GM19351 (cell line): ENCODE results near the gene SIM1.

Source experiments
- ATAC-seq: cut with Tn5 transposase; IDR thresholded peaks from one replicate; pipeline ENCODE4 v1.9.1; 2021; ENCODE audit warnings: mild to moderate bottlenecking, moderate library complexity; ENCODE audit not compliant: unreplicated experiment

SIM1 gene

GRCh38 chr6:100456908-100457235 lies 7.8 kb downstream of the SIM1 start:
- no peak for ATAC-seq

GRCh38 chr6:100456141-100456907 lies 8.4 kb downstream of the SIM1 start:
- no peak for ATAC-seq

DNA sequence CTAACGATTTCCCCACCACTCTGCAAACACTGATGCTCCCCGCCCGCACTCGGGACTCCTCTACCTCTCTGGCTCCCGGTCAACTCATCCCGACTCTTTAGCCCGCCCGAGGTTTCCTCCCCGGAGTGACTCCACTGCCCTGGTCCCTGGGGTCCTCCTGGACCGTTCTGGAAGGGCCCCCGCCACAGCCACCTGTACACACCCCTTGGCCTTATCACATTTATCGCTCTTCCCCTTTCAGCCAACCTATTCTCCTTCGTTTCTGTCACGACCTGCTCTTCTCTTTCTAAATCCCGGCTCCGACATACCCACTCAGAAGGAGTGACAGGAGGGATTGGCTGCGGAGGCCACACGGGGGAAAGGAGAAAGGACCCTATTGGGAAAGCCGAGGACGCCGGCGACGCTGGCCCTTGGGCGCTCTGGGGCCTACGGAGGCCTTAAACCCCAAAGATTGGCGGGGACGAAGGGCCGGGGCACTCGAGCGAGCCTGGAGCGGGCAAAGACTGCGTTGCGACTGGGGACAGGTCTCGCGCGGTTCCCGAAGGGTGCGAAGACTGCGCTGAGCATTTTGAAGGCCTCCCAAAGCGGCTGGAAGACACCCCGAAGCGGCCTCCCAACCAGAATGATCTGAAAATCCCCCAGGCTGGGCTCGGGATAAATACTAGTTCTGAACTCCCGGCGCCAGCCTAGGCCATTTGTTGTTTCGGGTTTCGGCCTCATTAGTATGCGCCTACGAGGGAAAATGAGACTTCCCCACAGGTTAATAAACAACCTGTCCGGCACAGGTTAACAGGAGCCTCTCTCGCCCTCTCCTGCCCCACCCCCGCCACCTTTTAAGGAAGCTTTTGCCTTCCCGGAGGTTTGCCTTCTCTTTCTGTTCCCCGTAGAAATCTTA lies 9.2 kb downstream of the SIM1 start:
- no peak for ATAC-seq

- ATAC-seq, result no peak
Observed at GRCh38 chr6:100454551-100455229, 10.0 kb downstream of the SIM1 start.

GRCh38 chr6:100453701-100454521 lies 10.8 kb downstream of the SIM1 start:
- no peak for ATAC-seq

- no peak for ATAC-seq
Observed at GRCh38 chr6:100452998-100453397, 11.7 kb downstream of the SIM1 start.

DNA sequence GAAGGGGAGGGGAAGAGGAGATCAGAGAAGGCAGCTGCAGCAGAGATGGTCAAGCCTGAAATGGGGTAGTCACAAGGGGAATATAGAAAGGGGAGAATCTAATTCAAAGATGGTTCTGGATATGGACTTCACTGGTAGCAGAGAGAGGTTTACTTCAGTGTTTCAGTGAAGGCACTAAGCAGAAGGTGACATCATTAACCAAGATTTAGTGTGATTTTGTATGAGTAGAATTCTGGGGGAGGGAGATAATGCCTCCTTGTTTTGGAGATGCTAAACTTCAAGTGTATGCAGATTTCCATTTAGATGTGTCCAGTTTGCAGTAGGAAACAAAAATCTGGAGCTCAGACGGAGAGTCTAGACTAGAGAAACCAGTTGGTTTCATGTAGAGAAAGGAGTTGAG lies 13.1 kb downstream of the SIM1 start:
- no peak for ATAC-seq

DNA sequence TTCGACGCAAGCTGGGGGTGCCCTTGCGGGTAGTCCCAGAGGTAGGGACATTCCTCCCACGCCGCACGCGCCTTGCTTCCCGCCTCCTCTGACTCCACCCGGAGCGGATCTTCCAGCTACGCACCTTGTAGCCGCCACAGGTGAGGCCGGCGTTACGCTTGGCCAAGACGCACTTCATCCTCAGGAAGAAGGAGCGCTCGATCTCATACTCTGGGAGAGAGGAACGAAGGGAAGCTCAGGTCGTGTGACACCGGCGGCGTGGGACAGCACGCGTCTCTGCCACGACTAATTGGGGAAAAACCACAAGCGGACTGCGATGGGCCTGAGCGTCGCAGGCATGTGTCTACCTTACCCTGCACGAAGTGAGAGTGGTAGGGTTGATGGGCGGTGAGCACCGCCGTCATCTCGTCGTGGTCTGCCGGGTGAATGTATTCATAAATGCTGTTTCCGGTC lies 15.5 kb downstream of the SIM1 start:
- no peak for ATAC-seq

GRCh38 chr6:100447900-100448748 lies 16.6 kb downstream of the SIM1 start:
- no peak for ATAC-seq

GRCh38 chr6:100447081-100447899 lies 17.4 kb downstream of the SIM1 start:
- ATAC-seq, result no peak

DNA sequence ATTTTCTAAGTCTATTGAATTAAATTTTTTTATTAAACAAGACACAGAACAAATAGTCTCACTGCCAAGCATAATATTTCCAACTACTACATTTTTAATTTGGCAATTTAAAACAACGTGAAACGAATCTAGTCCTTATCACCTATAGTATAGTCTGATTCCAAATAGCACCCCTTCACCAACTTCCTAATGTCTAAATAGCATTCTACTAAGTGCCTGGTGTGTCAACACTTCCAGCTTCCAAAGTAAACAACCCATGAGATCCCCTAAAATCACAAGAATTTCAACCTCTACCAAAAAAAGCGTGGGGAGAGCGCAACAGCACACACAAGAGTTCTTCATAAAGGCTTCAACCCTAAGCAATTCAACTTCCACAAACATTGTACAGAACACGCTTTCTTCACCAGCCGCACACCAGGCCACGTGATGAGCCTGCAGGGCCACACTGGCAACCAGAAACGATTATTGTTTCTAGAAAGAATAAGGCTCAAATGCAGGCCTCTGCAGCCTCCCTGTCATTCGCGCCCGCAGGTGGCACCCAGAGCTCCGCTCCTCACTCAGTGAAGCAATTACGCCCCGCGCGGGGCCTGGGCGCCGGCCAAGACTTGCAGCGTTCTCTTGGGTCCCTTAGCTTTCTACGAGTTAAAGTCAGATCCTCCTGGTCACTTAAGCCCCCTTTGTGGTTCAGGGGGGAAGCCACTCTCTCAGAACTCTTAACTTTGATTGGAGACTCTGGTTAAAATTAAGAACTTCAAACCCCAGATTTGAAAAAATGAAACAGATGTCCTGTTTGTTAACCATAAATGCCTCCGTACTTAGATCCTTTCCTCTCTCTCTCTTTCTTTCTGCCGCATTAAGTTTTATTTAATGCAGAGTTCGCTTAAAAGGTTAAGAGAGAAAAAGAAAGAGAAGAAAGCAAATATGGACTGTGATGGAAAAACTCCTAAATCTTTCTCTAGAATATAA lies 18.3 kb downstream of the SIM1 start:
- ATAC-seq, result no peak

- ATAC-seq, result no peak
Observed at GRCh38 chr6:100445512-100445911, 19.2 kb downstream of the SIM1 start.

DNA sequence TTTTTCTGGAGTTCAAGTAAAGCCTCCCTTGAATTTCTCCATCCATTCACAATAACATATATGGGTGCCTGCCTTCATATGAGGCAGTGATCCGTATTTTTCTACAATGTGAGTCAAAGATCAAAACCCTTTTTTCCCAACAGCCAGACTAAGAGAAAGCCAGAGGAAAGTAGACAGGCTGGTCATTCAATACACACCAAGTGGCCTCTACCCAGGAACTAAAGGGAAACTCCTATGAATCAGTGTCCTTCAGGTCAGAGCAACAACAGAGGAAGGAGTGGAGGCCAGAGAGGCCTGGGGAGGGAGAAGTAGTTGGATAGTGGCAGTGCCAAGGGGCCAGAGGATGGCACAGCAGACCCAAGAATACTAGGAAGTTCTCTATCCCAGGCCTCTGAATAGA lies 23.8 kb downstream of the SIM1 start:
- ATAC-seq, result no peak

- ATAC-seq, result no peak
Observed at GRCh38 chr6:100435299-100435698, 29.4 kb downstream of the SIM1 start.

DNA sequence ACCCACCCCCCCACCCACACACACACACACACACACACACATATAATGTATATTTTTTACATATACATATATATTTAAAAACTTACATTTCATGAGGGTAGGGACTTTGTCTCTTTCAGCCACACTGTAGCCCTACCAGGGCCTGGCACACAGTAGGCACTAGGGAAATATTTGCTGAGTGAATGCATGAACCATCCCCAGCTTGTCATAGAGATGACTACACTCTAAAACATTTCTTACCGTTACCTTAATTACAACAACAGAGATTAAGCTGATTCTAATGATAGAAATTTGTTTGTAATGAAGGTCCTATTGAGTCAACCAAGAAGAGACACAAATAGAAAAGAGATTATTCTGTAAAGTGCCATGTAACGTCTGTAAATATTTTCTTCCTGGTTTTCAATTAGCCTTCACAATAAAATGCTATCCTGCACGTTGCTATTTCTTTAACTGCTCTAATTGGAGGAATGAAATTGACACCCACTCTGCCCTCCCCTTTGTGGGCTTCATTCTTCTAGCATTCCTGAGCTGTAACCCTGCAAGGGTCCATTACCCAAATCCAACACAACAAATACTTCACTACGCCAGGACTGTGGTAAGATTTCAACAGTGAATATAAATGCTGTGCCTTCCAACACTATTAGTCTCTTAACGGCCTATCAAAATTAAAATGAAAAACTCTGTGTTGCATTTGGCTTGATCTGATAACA lies 30.8 kb downstream of the SIM1 start:
- no peak for ATAC-seq

- ATAC-seq, result no peak
Observed at GRCh38 chr6:100432136-100432535, 32.6 kb downstream of the SIM1 start.

GRCh38 chr6:100430962-100431361 lies 33.8 kb downstream of the SIM1 start:
- ATAC-seq, result no peak
